Measurements from ENCODE around the gene RAPH1. TPM values are rescaled to one million over a fixed set of nuclear protein-coding genes. Genes with fewer than 3 reads are reported as not detected.
"Not testable (repeated sequence)": the region's sequence is repeated elsewhere in the genome, so short reads cannot be mapped to it uniquely, and the experiment has no call there.

The RAPH1 gene
- total RNA-seq, 3 donors from 2014 or later (not counting 1 experiment from before 2014, with no cell fraction given) = 0.34 to 3.6 (median 1.5) TPM

DNA sequence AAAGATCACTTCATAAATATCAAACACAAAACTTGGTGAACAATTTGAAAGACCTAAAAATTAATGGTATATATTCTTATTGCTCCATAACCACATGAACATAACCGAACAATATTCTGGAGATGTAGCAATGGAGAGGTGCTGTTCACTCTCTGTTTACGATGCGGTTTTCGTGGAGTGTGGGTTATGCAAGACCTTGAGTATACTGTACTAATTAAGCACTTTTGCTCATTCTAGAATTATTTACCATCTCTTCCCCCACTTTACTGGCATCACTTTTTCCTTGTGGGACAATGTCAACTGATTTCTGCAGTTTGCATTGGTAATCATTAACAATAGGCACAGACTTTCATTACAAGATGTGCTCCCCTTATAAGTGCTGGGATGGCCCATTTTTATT is 97.6 kb downstream of the RAPH1 start:
- Histone ChIP-seq H3K9me3 (ENCODE audit: control insufficient read depth, insufficient read depth, low read length) (no peaks in the 10 kb centered on the region), H3K36me3 (ENCODE audit: control insufficient read depth, insufficient read depth, low read length) (no peaks in the 10 kb centered on the region), H3K4me3 (ENCODE audit: low read length) (no peak overlapping the region), H3K27ac (ENCODE audit: low read length) (no peak overlapping the region), H3K27me3 (ENCODE audit: control insufficient read depth, insufficient read depth, low read length) (no peaks in the 10 kb centered on the region), H3K4me1 (ENCODE audit: control insufficient read depth, insufficient read depth, low read length) (no peaks in the 10 kb centered on the region)
- DNase-seq (no peak), ATAC-seq (no peak)
- TF ChIP-seq, protein P1, sequence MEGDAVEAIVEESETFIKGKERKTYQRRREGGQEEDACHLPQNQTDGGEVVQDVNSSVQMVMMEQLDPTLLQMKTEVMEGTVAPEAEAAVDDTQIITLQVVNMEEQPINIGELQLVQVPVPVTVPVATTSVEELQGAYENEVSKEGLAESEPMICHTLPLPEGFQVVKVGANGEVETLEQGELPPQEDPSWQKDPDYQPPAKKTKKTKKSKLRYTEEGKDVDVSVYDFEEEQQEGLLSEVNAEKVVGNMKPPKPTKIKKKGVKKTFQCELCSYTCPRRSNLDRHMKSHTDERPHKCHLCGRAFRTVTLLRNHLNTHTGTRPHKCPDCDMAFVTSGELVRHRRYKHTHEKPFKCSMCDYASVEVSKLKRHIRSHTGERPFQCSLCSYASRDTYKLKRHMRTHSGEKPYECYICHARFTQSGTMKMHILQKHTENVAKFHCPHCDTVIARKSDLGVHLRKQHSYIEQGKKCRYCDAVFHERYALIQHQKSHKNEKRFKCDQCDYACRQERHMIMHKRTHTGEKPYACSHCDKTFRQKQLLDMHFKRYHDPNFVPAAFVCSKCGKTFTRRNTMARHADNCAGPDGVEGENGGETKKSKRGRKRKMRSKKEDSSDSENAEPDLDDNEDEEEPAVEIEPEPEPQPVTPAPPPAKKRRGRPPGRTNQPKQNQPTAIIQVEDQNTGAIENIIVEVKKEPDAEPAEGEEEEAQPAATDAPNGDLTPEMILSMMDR (IDR thresholded peaks at IDR 0.05) = no peak
- intact Hi-C loops (cut with micrococcal nuclease) = no loop called here
- H3K4me3 Mint-ChIP-seq = no peak overlapping the region
- no peaks in the 10 kb centered on the region for H3K36me3 Mint-ChIP-seq
- H3K27ac Mint-ChIP-seq = no peak overlapping the region
- WGBS (ENCODE audit: insufficient coverage) = 100% methylated on average over 4 of the region's 4 CpGs
- no peaks in the 10 kb centered on the region for H3K27me3 Mint-ChIP-seq (ENCODE audit: low read depth in 2 of 2)
- no peaks in the 10 kb centered on the region for H3K4me1 Mint-ChIP-seq
- no peaks in the 10 kb centered on the region for H3K9me3 Mint-ChIP-seq

DNA sequence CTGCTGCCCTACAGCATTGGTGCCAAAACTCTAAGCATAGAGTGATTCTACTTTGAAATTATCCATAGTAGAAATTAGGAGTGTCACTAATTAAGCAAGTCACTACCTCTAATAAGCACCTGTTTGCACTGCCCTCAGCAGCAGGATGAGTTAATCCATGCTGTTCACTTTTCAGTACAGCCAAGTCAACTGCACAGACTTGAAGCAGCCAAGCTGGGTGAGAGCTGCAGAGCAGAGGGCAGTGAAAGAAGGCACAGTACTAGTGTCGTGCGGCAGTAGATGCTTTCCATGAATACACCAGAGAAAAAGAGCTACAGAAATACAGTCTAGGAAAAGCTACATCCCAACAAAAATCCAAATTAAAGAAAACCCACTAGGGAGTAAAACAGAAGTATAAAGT is 98.6 kb downstream of the RAPH1 start:
- no peaks in the 10 kb centered on the region for H3K36me3 ChIP-seq (ENCODE audit: control insufficient read depth, insufficient read depth, low read length)
- H3K4me3 ChIP-seq (ENCODE audit: low read length) = no peak overlapping the region

DNA sequence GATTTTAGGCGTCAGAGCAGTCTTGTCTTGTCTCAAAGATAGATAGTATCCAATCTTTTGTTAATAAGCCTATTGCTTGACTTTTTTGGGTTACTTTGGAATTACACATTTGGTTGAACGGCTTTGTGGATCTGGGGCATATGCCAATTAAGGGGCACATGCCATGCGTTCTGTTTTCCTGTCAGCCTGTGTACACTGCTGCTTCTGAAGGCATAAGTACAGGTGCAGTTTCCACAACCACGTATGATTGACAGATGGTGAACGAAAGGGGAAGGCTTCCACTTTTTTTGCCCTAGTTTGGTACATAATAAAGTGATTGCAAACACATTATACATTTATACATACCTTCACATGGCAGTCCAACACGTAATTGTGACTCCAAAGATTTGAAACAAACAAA is 102.3 kb downstream of the RAPH1 start:
- WGBS (ENCODE audit: insufficient coverage) = 55% methylated on average over 4 of the region's 6 CpGs
- Mint-ChIP-seq H3K36me3 (no peaks in the 10 kb centered on the region), H3K27me3 (ENCODE audit: low read depth in 2 of 2) (no peaks in the 10 kb centered on the region), H3K4me1 (peaks cover 0 to 5% of the 10 kb centered on the region in 2 donors), H3K9me3 (no peaks in the 10 kb centered on the region), H3K27ac (no peak overlapping the region), H3K4me3 (no peak overlapping the region)
- no peaks in the 10 kb centered on the region for H3K4me1 ChIP-seq (ENCODE audit: control insufficient read depth, insufficient read depth, low read length)
- TF ChIP-seq, protein P1 (IDR thresholded peaks at IDR 0.05) = no peak
- H3K9me3 ChIP-seq (ENCODE audit: control insufficient read depth, insufficient read depth, low read length) = no peaks in the 10 kb centered on the region
- no peak for DNase-seq
- no peak overlapping the region for H3K4me3 ChIP-seq (ENCODE audit: low read length)
- no peak overlapping the region for H3K27ac ChIP-seq (ENCODE audit: low read length)
- no peaks in the 10 kb centered on the region for H3K27me3 ChIP-seq (ENCODE audit: control insufficient read depth, insufficient read depth, low read length)
- no peak for ATAC-seq
- H3K36me3 ChIP-seq (ENCODE audit: control insufficient read depth, insufficient read depth, low read length) = peaks cover 5% of the 10 kb centered on the region
- intact Hi-C loops (cut with micrococcal nuclease) = no loop called here

More for the DNA sequence above, 98.6 kb downstream of the RAPH1 start:
- no peaks in the 10 kb centered on the region for H3K4me1 ChIP-seq (ENCODE audit: control insufficient read depth, insufficient read depth, low read length)
- intact Hi-C loops (cut with micrococcal nuclease) = no loop called here
- WGBS (ENCODE audit: insufficient coverage) = 100% methylated on average over 2 of the region's 2 CpGs
- no peak overlapping the region for H3K27ac ChIP-seq (ENCODE audit: low read length)
- TF ChIP-seq, protein P1 (IDR thresholded peaks at IDR 0.05) = no peak
- no peaks in the 10 kb centered on the region for H3K27me3 ChIP-seq (ENCODE audit: control insufficient read depth, insufficient read depth, low read length)
- no peaks in the 10 kb centered on the region for H3K36me3 Mint-ChIP-seq
- DNase-seq (no peak), ATAC-seq (no peak)
- H3K9me3 Mint-ChIP-seq = no peaks in the 10 kb centered on the region
- H3K9me3 ChIP-seq (ENCODE audit: control insufficient read depth, insufficient read depth, low read length) = no peaks in the 10 kb centered on the region
- H3K27me3 Mint-ChIP-seq (ENCODE audit: low read depth in 2 of 2) = no peaks in the 10 kb centered on the region
- no peaks in the 10 kb centered on the region for H3K4me1 Mint-ChIP-seq
- H3K27ac Mint-ChIP-seq = no peak overlapping the region
- no peak overlapping the region for H3K4me3 Mint-ChIP-seq

DNA sequence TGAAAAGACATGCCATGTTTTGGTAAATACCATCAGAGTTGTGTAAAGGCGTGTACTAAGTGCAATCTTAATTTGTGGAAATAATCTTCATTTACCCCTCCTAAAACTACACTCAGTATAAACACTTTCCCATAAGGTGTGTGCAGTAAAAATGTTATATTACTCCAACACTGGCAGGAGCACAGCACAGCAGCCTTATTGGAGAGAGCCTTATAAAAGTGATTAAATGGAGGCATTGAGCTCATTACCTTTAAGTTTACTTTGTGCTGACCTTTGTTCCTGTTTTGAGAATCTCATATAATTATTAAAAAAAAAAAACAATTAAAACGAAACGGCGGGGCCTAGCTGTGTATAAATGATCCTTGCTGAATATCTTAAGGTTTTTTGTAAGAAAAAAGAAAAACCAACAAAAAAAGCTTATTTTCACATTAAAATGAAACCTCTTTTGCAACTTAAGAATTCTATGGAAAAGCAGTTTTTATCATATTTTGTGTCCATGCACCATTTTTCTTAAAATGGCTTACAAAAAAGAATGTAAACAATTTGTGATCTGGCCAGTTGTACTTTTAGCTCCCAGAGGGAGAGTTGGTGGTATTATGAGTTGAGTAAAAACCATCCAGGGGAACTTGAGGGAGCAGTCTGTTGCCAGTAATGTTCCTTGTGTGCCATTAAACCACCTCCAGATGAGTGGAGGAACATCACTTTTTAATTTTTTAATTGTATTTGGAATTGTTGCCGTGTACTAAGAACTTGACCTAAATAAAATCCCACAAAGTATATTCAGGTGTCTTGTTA is 103.5 kb downstream of the RAPH1 start:
- H3K27ac ChIP-seq (ENCODE audit: low read length) = no peak overlapping the region

DNA sequence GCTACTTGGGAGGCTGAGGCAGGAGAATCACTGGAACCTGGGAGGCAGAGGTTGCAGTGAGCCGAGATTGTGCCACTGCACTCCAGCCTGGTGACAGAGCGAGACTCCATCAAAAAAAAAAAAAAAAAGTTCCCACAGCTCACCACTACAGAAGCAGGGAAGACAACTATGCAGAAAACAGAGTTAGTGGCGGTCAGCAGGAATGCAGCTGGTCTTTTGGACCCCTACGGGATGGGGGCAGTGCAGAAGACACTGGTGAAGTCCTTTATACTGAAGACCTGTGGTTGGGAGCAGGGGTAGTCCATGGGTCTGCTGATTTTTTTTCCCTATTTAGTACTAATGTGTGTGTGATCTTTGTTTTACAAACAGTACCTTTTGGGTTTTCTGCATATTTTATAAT is 105.5 kb downstream of the RAPH1 start:
- H3K9me3 ChIP-seq (ENCODE audit: control insufficient read depth, insufficient read depth, low read length); H3K4me1 Mint-ChIP-seq; H3K27me3 Mint-ChIP-seq (ENCODE audit: low read depth in 2 of 2); H3K4me1 ChIP-seq (ENCODE audit: control insufficient read depth, insufficient read depth, low read length); intact Hi-C loops (cut with micrococcal nuclease); H3K27me3 ChIP-seq (ENCODE audit: control insufficient read depth, insufficient read depth, low read length); H3K36me3 Mint-ChIP-seq; H3K4me3 ChIP-seq (ENCODE audit: low read length); H3K27ac ChIP-seq (ENCODE audit: low read length); H3K27ac Mint-ChIP-seq; H3K9me3 Mint-ChIP-seq; H3K4me3 Mint-ChIP-seq; DNase-seq; ATAC-seq: not testable (repeated sequence)
- peaks cover 11% of the 10 kb centered on the region for H3K36me3 ChIP-seq (ENCODE audit: control insufficient read depth, insufficient read depth, low read length)
- WGBS (ENCODE audit: insufficient coverage) = 100% methylated on average over 2 of the region's 4 CpGs

More for the DNA sequence above, 103.5 kb downstream of the RAPH1 start:
- H3K27ac Mint-ChIP-seq = no peak overlapping the region
- intact Hi-C loops (cut with micrococcal nuclease) = no loop called here
- H3K36me3 Mint-ChIP-seq = peaks cover 6% of the 10 kb centered on the region
- TF ChIP-seq, protein P1 (IDR thresholded peaks at IDR 0.05) = no peak
- DNase-seq = no peak
- peaks cover 0 to 5% of the 10 kb centered on the region in 2 donors for H3K4me1 Mint-ChIP-seq
- WGBS (ENCODE audit: insufficient coverage) = no CpG with 5 or more reads among the region's 5 CpGs
- Histone ChIP-seq H3K36me3 (ENCODE audit: control insufficient read depth, insufficient read depth, low read length) (peaks cover 11% of the 10 kb centered on the region), H3K4me1 (ENCODE audit: control insufficient read depth, insufficient read depth, low read length) (no peaks in the 10 kb centered on the region), H3K27me3 (ENCODE audit: control insufficient read depth, insufficient read depth, low read length) (no peaks in the 10 kb centered on the region), H3K4me3 (ENCODE audit: low read length) (no peak overlapping the region), H3K9me3 (ENCODE audit: control insufficient read depth, insufficient read depth, low read length) (no peaks in the 10 kb centered on the region)
- no peaks in the 10 kb centered on the region for H3K27me3 Mint-ChIP-seq (ENCODE audit: low read depth in 2 of 2)
- H3K4me3 Mint-ChIP-seq = no peak overlapping the region
- ATAC-seq = no peak
- H3K9me3 Mint-ChIP-seq = no peaks in the 10 kb centered on the region

Measured in natural killer cell (primary cell).